ENCODE data around the gene NOL7.

DNA sequence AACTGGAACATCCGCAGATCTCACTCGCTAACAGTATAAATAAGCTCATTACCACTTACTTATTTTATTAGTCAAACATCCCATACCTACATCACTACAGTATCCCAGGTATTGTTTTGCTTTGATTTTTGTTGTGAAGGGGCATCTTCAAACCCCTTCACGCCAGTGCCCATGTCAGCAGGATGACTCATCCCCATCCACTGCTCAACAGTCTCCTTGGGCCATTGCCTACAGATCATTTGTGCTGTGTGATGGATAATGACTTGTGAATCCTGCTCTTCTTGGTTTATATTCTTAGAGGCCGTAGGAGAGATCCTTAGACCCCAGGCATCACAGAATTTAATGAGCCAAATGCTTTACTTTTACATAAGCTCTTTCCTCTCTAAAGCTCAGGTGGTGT is 49.2 kb upstream of the NOL7 start:
- TF ChIP-seq, protein P1, sequence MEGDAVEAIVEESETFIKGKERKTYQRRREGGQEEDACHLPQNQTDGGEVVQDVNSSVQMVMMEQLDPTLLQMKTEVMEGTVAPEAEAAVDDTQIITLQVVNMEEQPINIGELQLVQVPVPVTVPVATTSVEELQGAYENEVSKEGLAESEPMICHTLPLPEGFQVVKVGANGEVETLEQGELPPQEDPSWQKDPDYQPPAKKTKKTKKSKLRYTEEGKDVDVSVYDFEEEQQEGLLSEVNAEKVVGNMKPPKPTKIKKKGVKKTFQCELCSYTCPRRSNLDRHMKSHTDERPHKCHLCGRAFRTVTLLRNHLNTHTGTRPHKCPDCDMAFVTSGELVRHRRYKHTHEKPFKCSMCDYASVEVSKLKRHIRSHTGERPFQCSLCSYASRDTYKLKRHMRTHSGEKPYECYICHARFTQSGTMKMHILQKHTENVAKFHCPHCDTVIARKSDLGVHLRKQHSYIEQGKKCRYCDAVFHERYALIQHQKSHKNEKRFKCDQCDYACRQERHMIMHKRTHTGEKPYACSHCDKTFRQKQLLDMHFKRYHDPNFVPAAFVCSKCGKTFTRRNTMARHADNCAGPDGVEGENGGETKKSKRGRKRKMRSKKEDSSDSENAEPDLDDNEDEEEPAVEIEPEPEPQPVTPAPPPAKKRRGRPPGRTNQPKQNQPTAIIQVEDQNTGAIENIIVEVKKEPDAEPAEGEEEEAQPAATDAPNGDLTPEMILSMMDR (conservative IDR thresholded peaks at IDR 0.05; ENCODE audit: low read depth in 2 of 2) = no peak
- TF ChIP-seq, protein P2, sequence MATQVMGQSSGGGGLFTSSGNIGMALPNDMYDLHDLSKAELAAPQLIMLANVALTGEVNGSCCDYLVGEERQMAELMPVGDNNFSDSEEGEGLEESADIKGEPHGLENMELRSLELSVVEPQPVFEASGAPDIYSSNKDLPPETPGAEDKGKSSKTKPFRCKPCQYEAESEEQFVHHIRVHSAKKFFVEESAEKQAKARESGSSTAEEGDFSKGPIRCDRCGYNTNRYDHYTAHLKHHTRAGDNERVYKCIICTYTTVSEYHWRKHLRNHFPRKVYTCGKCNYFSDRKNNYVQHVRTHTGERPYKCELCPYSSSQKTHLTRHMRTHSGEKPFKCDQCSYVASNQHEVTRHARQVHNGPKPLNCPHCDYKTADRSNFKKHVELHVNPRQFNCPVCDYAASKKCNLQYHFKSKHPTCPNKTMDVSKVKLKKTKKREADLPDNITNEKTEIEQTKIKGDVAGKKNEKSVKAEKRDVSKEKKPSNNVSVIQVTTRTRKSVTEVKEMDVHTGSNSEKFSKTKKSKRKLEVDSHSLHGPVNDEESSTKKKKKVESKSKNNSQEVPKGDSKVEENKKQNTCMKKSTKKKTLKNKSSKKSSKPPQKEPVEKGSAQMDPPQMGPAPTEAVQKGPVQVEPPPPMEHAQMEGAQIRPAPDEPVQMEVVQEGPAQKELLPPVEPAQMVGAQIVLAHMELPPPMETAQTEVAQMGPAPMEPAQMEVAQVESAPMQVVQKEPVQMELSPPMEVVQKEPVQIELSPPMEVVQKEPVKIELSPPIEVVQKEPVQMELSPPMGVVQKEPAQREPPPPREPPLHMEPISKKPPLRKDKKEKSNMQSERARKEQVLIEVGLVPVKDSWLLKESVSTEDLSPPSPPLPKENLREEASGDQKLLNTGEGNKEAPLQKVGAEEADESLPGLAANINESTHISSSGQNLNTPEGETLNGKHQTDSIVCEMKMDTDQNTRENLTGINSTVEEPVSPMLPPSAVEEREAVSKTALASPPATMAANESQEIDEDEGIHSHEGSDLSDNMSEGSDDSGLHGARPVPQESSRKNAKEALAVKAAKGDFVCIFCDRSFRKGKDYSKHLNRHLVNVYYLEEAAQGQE (IDR thresholded peaks at IDR 0.05; ENCODE audit: unreplicated experiment) = no peak
- TF ChIP-seq POLR2AphosphoS5 (IDR thresholded peaks at IDR 0.05; ENCODE audit: low read depth) (no peak), ZNF114 (CRISPR knock-in tag; IDR thresholded peaks at IDR 0.05) (no peak), EZH2 (IDR thresholded peaks at IDR 0.05; ENCODE audit: low read depth, unreplicated experiment) (no peak), CREB1 (CRISPR knock-in tag; IDR thresholded peaks at IDR 0.05; ENCODE audit: low read depth) (no peak), STAT1 (IDR thresholded peaks at IDR 0.05; ENCODE audit: unreplicated experiment) (no peak), EZH2phosphoT487 (IDR thresholded peaks at IDR 0.05; ENCODE audit: unreplicated experiment) (no peak), ZNF331 (CRISPR knock-in tag; IDR thresholded peaks at IDR 0.05; ENCODE audit: low read depth) (no peak)
- TF ChIP-seq, protein P3, sequence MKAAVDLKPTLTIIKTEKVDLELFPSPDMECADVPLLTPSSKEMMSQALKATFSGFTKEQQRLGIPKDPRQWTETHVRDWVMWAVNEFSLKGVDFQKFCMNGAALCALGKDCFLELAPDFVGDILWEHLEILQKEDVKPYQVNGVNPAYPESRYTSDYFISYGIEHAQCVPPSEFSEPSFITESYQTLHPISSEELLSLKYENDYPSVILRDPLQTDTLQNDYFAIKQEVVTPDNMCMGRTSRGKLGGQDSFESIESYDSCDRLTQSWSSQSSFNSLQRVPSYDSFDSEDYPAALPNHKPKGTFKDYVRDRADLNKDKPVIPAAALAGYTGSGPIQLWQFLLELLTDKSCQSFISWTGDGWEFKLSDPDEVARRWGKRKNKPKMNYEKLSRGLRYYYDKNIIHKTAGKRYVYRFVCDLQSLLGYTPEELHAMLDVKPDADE (IDR thresholded peaks at IDR 0.05) = no peak
- TF ChIP-seq, protein P4, sequence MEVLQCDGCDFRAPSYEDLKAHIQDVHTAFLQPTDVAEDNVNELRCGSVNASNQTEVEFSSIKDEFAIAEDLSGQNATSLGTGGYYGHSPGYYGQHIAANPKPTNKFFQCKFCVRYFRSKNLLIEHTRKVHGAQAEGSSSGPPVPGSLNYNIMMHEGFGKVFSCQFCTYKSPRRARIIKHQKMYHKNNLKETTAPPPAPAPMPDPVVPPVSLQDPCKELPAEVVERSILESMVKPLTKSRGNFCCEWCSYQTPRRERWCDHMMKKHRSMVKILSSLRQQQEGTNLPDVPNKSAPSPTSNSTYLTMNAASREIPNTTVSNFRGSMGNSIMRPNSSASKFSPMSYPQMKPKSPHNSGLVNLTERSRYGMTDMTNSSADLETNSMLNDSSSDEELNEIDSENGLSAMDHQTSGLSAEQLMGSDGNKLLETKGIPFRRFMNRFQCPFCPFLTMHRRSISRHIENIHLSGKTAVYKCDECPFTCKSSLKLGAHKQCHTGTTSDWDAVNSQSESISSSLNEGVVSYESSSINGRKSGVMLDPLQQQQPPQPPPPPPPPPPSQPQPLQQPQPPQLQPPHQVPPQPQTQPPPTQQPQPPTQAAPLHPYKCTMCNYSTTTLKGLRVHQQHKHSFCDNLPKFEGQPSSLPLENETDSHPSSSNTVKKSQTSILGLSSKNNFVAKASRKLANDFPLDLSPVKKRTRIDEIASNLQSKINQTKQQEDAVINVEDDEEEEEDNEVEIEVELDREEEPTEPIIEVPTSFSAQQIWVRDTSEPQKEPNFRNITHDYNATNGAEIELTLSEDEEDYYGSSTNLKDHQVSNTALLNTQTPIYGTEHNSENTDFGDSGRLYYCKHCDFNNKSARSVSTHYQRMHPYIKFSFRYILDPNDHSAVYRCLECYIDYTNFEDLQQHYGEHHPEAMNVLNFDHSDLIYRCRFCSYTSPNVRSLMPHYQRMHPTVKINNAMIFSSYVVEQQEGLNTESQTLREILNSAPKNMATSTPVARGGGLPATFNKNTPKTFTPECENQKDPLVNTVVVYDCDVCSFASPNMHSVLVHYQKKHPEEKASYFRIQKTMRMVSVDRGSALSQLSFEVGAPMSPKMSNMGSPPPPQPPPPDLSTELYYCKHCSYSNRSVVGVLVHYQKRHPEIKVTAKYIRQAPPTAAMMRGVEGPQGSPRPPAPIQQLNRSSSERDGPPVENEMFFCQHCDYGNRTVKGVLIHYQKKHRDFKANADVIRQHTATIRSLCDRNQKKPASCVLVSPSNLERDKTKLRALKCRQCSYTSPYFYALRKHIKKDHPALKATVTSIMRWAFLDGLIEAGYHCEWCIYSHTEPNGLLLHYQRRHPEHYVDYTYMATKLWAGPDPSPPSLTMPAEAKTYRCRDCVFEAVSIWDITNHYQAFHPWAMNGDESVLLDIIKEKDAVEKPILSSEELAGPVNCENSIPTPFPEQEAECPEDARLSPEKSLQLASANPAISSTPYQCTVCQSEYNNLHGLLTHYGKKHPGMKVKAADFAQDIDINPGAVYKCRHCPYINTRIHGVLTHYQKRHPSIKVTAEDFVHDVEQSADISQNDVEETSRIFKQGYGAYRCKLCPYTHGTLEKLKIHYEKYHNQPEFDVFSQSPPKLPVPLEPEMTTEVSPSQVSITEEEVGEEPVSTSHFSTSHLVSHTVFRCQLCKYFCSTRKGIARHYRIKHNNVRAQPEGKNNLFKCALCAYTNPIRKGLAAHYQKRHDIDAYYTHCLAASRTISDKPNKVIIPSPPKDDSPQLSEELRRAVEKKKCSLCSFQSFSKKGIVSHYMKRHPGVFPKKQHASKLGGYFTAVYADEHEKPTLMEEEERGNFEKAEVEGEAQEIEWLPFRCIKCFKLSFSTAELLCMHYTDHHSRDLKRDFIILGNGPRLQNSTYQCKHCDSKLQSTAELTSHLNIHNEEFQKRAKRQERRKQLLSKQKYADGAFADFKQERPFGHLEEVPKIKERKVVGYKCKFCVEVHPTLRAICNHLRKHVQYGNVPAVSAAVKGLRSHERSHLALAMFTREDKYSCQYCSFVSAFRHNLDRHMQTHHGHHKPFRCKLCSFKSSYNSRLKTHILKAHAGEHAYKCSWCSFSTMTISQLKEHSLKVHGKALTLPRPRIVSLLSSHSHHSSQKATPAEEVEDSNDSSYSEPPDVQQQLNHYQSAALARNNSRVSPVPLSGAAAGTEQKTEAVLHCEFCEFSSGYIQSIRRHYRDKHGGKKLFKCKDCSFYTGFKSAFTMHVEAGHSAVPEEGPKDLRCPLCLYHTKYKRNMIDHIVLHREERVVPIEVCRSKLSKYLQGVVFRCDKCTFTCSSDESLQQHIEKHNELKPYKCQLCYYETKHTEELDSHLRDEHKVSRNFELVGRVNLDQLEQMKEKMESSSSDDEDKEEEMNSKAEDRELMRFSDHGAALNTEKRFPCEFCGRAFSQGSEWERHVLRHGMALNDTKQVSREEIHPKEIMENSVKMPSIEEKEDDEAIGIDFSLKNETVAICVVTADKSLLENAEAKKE (CRISPR knock-in tag; IDR thresholded peaks at IDR 0.05) = no peak
